HG02571 (cell line): ENCODE measurements around the gene MED4.
A peak's percentile ranks its signal among the peaks of the same experiment; 100 is the strongest.

ENCODE experiments used
- ATAC-seq: cut with Tn5 transposase; IDR thresholded peaks from one replicate; pipeline ENCODE4 v1.9.1; 2021; ENCODE audit warnings: mild to moderate bottlenecking, moderate library complexity; ENCODE audit not compliant: unreplicated experiment

Gene MED4

DNA sequence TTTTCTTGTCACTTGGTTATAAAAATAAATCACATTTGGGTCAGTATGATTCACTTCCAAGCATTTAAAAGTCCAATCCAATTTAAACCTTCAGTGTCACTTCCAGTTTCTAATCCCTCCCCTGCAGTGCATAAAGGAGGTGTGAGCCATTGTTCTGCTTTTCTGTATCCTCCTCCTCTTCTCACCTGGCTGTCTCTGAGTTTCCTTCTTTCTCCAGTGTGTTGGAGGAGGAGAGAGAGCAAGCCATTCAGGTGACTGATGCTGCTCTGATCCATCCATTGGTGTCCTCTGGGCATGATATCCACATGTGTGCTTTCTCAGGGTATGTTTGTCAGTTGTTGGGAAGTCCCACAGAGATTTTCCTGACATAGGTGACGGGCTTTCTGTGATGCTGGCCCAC, 56.1 kb downstream of the MED4 start:
- ATAC-seq: no peak

DNA sequence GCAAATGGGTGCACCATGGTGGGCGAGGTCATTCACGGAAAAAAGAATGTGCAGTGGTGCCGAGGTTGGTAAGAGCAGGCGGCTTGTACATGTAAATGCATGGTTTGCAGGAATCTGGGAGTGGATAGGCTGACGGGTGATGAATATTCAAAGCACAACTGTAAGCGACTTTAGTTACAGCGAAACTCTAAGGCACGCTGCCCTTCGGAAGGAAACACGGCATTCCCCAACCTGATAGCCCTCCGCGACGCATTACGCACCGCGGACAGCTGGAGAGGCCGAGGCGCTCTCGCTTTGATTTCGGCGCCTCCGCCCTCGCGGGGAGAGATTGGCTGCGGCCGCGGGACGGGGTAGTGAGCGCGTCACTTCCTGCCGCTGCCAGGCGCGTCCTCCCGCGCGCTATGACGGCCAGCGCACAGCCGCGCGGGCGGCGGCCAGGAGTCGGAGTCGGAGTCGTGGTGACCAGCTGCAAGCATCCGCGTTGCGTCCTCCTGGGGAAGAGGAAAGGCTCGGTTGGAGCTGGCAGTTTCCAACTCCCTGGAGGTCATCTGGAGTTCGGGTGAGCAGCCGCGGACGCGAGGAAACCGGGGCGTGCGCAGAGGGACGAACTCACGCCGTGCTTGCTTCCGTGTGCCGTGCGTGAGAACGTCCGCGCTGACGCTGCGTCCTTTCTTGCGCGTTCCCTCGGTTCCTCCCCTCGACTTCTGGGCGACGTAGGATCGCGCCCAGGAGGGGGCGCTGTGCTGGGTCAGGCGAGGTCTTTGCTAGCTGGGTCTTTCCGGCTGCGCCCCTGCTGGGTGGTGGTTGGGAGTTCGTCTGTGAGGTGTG, 57.3 kb downstream of the MED4 start, which contains the start of gene NUDT15:
NUDT15 (plus strand) TSS at position 381 of the 828 bp plus-strand sequence; CDS start at position 402, 21 bp downstream.
- peak; percentile 92 for ATAC-seq

DNA sequence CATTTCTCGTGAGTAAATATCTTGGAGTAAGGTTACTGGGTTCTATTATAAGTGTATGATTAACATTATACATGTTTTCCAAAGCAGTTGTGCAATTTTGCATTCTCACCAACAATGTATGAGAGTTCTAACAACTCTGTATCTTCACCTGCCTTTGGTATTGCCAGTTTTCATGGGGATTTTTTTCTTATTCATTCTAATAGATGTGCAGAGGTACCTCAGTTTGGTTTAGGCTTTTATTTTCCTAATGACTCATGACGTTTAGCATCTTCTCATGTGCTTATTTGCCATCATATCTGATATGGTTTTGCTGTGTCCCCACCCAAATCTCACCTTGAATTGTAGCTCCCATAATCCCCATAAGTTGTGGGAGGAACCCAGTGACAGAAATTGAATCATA, 65.0 kb downstream of the MED4 start:
- ATAC-seq: no peak

DNA sequence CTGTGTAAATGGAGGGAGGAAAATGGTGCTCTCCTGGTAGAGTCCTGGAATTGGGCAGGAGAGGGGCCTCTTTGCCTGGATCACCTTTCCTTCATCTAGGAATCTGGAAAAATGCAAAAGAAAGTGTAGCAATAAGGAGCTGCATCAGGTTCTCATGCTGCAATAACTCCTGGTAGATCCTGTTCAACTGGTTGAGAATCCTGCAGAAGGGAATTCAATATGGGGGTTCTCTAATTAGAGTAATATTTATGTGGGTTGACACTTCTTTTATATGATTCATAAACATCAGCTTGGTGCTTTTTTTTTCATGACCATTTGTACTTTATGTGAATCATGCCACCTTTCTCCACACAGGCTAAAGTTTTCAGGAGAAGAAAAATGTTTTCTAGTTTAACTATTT, 66.8 kb downstream of the MED4 start:
- ATAC-seq: no peak
